Progenitor cell of endocrine pancreas (in vitro differentiated cells): ENCODE measurements around the gene LRP5. TPM values are rescaled to one million over a fixed set of nuclear protein-coding genes. Genes with fewer than 3 reads are reported as not detected.

Experiments used
- DNase-seq: peaks from one replicate; pipeline ENCODE4 v3.0.0; 2021; ENCODE audit warnings: low spot score; ENCODE audit not compliant: unreplicated experiment
- H3K27ac Mint-ChIP-seq: 2 replicates; pipeline ENCODE4 v1.8.0; 2021; ENCODE audit warnings: mild to moderate bottlenecking, moderate library complexity, mixed read lengths
- H3K27me3 Mint-ChIP-seq: 2 replicates; pipeline ENCODE4 v1.8.0; 2021; ENCODE audit warnings: mixed read lengths
- H3K36me3 Mint-ChIP-seq: 2 replicates; pipeline ENCODE4 v1.8.0; 2022; ENCODE audit warnings: mixed read lengths; ENCODE audit not compliant: insufficient read depth
- H3K4me1 Mint-ChIP-seq: 2 replicates; pipeline ENCODE4 v1.8.0; 2021; ENCODE audit warnings: low read depth, mixed read lengths
- H3K4me3 Mint-ChIP-seq: 2 replicates; pipeline ENCODE4 v1.8.0; 2021; ENCODE audit warnings: low read depth, mild to moderate bottlenecking, moderate library complexity, mixed read lengths
- H3K9me3 Mint-ChIP-seq: 2 replicates; pipeline ENCODE4 v1.8.0; 2021; ENCODE audit warnings: low read depth, mixed read lengths
- total RNA-seq: library from RNA; stranded (reverse); gene quantifications from 2 replicates; pipeline ENCODE4 v1.2.1, GENCODE V29; 2021
- TF ChIP-seq, protein P1 (sequence below): fragments of 200-600 bp; sonication (generic); IDR thresholded peaks from one replicate; pipeline ENCODE4 v1.5.0; 2021; ENCODE audit warnings: antibody characterized with exemption, mild to moderate bottlenecking; ENCODE audit not compliant: unreplicated experiment

LRP5 gene
- total RNA-seq, 1 donor from 2014 or later: 115 TPM

DNA sequence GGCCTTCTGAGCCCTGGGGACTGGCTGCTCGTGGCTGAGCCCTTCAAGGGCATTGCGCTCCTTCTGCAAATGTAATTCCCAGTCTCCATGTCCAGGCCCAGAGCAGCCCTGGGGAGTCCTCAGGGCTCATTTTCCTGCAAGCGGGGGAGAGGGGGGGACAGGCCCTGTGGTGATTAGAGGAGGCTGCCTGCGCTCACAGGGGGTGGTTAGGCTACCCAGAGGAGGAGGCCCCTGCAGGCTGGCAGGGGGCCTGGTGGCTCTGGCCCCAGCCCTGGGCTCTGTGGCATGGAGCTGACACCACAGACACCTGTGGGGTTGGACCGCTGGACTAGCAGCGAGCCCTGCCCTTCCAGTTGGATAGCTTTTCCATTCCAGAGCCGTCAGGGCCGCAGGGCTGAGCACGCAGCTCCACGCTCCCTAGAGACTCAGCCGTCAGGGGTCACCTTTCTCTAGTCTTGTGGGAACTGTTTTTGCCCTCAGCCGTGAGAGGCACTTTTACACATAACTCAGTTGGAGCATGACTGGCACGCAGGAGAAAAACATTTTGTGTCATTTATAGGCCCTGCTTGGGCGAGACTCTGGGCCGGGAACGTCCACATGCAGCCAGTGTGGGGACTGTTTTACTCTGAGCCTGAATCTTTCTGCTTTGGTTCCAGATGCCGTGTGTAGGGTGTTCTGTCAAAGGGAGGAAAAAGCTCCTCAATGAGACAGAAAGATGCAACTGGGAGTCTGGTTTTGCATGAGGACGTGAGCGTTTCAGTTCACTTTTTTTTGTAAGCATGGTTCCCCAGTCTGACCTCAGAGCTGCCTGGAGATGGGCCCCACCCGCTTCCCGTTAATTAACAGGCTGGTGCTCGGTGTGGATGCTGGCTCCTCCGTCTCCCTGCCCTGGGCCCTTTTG, 58.1 kb downstream of the LRP5 start:
- no peaks in the 10 kb centered on the region for H3K9me3 Mint-ChIP-seq
- DNase-seq: no peak
- H3K4me1 Mint-ChIP-seq: peaks cover 32% of the 10 kb centered on the region
- no peak overlapping the region for H3K27ac Mint-ChIP-seq
- H3K27me3 Mint-ChIP-seq: no peaks in the 10 kb centered on the region
- TF ChIP-seq, protein P1, sequence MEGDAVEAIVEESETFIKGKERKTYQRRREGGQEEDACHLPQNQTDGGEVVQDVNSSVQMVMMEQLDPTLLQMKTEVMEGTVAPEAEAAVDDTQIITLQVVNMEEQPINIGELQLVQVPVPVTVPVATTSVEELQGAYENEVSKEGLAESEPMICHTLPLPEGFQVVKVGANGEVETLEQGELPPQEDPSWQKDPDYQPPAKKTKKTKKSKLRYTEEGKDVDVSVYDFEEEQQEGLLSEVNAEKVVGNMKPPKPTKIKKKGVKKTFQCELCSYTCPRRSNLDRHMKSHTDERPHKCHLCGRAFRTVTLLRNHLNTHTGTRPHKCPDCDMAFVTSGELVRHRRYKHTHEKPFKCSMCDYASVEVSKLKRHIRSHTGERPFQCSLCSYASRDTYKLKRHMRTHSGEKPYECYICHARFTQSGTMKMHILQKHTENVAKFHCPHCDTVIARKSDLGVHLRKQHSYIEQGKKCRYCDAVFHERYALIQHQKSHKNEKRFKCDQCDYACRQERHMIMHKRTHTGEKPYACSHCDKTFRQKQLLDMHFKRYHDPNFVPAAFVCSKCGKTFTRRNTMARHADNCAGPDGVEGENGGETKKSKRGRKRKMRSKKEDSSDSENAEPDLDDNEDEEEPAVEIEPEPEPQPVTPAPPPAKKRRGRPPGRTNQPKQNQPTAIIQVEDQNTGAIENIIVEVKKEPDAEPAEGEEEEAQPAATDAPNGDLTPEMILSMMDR: no peak
- H3K4me3 Mint-ChIP-seq: no peak overlapping the region
- H3K36me3 Mint-ChIP-seq: peaks cover 39% of the 10 kb centered on the region

DNA sequence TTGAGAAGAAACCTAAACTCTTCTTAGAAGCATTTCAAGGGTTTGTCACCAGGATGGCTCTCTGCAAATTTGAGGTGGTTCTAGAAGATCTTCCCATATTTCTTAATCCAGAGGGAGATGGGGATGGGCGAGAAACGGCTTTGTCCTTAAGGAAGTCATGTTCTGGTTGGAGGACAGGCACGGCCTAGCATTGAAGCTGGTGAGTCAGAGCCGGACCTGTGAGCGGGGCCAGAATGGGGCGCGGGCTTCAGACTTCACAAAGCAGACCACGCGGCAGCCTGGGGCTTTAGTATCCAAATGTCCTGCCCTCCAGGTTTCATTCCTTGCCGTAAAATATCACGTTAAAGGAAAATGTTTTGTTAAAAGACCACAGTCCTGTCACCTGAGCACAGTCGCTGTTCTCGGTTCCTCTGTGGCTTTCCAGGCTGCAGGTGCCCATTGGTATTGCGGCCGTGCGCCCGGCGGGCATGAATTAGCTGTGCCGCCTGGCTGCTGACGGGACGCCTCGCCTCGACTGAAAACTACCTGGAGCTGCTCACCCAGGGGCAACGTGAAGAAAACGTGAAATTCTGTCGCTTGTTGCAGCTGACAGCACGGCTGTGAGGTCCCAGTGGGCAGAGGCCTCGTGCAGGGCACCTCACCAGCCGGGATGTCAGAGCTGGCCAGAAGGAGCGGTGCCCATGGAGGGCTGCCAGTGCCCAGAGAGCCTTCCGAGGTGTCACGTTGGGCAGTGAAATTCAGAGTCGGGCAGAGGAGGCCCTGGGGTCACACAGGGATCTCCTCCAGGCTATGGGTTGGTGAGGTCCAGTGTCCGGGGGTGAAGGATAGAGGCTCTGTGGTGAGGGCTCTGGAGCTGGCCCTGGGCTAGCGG, 59.0 kb downstream of the LRP5 start:
- Mint-ChIP-seq H3K27me3 (no peaks in the 10 kb centered on the region), H3K9me3 (no peaks in the 10 kb centered on the region), H3K36me3 (peaks cover 37% of the 10 kb centered on the region), H3K4me1 (peaks cover 32% of the 10 kb centered on the region), H3K27ac (no peak overlapping the region), H3K4me3 (no peak overlapping the region)
- TF ChIP-seq, protein P1: no peak
- DNase-seq: no peak

DNA sequence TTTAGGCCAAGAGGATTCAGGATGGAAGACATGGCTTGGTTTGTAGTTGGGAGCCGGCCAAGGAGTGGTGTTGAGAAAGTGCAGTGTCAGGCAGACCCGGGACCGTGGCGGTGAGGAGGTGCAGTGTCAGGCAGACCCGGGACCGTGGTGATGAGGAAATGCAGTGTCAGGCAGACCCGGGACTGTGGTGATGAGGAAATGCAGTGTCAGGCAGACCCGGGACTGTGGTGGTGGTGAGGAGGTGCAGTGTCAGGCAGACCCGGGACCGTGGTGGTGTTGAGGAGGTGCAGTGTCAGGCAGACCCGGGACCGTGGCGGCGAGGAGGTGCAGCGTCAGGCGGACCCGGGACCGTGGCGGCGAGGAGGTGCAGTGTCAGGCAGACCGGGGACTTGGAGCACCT, 59.7 kb downstream of the LRP5 start:
- no peaks in the 10 kb centered on the region for H3K9me3 Mint-ChIP-seq

DNA sequence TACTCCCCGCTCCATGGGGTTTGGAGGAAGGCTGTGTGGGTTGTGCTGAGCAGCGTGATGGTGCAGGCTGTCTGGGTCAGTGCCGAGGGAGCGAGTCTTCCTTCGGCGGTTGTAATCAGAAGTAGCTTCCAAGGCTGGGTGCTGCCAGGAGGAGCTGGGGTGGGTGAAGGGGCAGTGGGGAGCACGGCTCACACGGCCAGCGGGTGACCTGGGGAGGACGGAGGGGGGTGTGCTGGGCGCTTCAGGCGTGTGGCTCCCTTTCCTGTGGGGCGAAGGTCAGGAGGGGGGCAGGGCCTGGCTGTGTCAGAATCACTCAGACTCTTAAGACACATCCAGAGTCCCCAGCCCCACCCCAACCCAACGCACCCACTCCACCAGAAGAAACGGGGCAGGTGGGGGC, 60.2 kb downstream of the LRP5 start:
- H3K9me3 Mint-ChIP-seq: no peaks in the 10 kb centered on the region
- DNase-seq: no peak
- TF ChIP-seq, protein P1: no peak
- H3K4me3 Mint-ChIP-seq: no peak overlapping the region
- H3K27me3 Mint-ChIP-seq: no peaks in the 10 kb centered on the region
- H3K4me1 Mint-ChIP-seq: peaks cover 32% of the 10 kb centered on the region
- H3K36me3 Mint-ChIP-seq: peaks cover 27% of the 10 kb centered on the region
- peak overlapping the region; percentile 87 for H3K27ac Mint-ChIP-seq

More for the DNA sequence above, 59.7 kb downstream of the LRP5 start:
- no peaks in the 10 kb centered on the region for H3K27me3 Mint-ChIP-seq
- peaks cover 31% of the 10 kb centered on the region for H3K36me3 Mint-ChIP-seq
- DNase-seq: no peak
- H3K27ac Mint-ChIP-seq: no peak overlapping the region
- H3K4me3 Mint-ChIP-seq: no peak overlapping the region
- H3K4me1 Mint-ChIP-seq: peaks cover 32% of the 10 kb centered on the region
- TF ChIP-seq, protein P1: no peak

DNA sequence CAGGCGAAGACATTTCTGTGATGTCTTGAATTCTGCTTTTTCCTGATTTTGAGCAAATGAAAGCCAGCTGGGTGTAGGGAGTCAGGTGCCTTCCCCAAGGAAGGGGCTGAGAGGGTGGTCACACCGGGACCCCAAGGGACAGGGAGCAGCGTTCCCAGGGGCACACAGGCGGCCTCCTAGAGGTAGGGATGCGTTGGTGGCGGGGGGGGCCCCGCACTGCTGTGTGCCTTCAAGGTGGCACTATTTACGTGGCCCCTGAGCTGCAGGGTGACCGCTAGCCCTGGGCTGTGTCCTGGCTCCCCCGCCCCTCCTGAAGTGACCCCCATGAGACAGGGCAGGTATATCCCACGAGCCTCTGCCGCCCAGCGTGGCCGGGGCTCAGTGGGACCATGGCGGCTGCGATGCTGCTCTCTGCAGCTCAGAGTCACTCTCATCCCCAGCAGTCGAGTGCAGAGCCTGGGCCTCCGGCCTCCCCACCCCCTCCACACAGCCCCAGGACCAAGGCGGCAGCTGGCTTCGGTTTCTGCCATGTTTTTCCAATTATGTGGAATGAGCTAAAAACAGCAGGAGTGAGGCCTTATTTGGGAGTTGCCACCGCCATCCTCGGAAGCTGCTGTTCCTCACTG, 60.9 kb downstream of the LRP5 start:
- Mint-ChIP-seq H3K27ac (peak overlapping the region; percentile 87), H3K36me3 (peaks cover 24% of the 10 kb centered on the region), H3K4me1 (peaks cover 33% of the 10 kb centered on the region), H3K4me3 (no peak overlapping the region), H3K9me3 (no peaks in the 10 kb centered on the region), H3K27me3 (no peaks in the 10 kb centered on the region)
- TF ChIP-seq, protein P1: no peak
- no peak for DNase-seq
